ENCODE data around the gene CCDC83. TPM values are rescaled to one million over a fixed set of nuclear protein-coding genes. Genes with fewer than 3 reads are reported as not detected.

CCDC83 gene
- polyA plus RNA-seq, 1 of the 3 experiments (the other 2 are of a cell fraction): not detected

- CTCF ChIA-PET: no interaction called here
- no peak overlapping the region for H3K4me3 ChIP-seq (ENCODE audit: low read depth in 2 of 2, low read length in 1 of 2)
- 74% methylated on average over 5 of the region's 5 CpGs for WGBS (ENCODE audit: low lambda C conversion rate)
- H2AFZ ChIP-seq (ENCODE audit: low read depth): no peak overlapping the region
- DNase-seq: no peak
- peaks cover 1% of the 10 kb centered on the region for H3F3A ChIP-seq (replicated peaks; ENCODE audit: insufficient read depth)
- H3K27ac ChIP-seq (ENCODE audit: low read depth in 2 of 2, low read length in 1 of 2): no peak overlapping the region
- TF ChIP-seq NRF1 (IDR thresholded peaks at IDR 0.05; ENCODE audit: low read depth, low read length): no peak
- TF ChIP-seq YY1 (IDR thresholded peaks at IDR 0.05; ENCODE audit: low read depth): no peak
- no peak for TF ChIP-seq JUND (IDR thresholded peaks at IDR 0.05)
- no peak for TF ChIP-seq SIN3A (IDR thresholded peaks at IDR 0.05; ENCODE audit: borderline replicate concordance, low read depth, low read length)
- no peak for TF ChIP-seq FOXJ3 (CRISPR knock-in tag; IDR thresholded peaks at IDR 0.05)
- TF ChIP-seq, protein P1, sequence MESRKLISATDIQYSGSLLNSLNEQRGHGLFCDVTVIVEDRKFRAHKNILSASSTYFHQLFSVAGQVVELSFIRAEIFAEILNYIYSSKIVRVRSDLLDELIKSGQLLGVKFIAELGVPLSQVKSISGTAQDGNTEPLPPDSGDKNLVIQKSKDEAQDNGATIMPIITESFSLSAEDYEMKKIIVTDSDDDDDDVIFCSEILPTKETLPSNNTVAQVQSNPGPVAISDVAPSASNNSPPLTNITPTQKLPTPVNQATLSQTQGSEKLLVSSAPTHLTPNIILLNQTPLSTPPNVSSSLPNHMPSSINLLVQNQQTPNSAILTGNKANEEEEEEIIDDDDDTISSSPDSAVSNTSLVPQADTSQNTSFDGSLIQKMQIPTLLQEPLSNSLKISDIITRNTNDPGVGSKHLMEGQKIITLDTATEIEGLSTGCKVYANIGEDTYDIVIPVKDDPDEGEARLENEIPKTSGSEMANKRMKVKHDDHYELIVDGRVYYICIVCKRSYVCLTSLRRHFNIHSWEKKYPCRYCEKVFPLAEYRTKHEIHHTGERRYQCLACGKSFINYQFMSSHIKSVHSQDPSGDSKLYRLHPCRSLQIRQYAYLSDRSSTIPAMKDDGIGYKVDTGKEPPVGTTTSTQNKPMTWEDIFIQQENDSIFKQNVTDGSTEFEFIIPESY (IDR thresholded peaks at IDR 0.05; ENCODE audit: borderline replicate concordance, low read depth): no peak
- peaks cover 0 to 5% of the 10 kb centered on the region in 2 experiments; a peak in 1 of 4 replicates for H3K4me1 ChIP-seq (ENCODE audit: control insufficient read depth in 1 of 2, insufficient read depth in 2 of 2, low read depth in 1 of 2, low read length in 1 of 2)
- H3K9me2 ChIP-seq: no peaks in the 10 kb centered on the region
- no peaks in the 10 kb centered on the region for H3K9me3 ChIP-seq
- no peak overlapping the region for H3K4me2 ChIP-seq
- no peaks in the 10 kb centered on the region for H3K27me3 ChIP-seq (ENCODE audit: insufficient read depth)
- H3K79me2 ChIP-seq (ENCODE audit: insufficient read depth): no peaks in the 10 kb centered on the region
- POLR2A ChIA-PET: no interaction called here
- H3K36me3 ChIP-seq (replicated peaks in 1 of 2; ENCODE audit: control insufficient read depth in 1 of 2, insufficient read depth in 2 of 2, low read length in 1 of 2): no peaks in the 10 kb centered on the region
- no peak overlapping the region for H3K9ac ChIP-seq
- H4K20me1 ChIP-seq (ENCODE audit: insufficient read depth): no peaks in the 10 kb centered on the region
Observed at GRCh38 chr11:85889108-85889507, 33.9 kb downstream of the CCDC83 start.

DNA sequence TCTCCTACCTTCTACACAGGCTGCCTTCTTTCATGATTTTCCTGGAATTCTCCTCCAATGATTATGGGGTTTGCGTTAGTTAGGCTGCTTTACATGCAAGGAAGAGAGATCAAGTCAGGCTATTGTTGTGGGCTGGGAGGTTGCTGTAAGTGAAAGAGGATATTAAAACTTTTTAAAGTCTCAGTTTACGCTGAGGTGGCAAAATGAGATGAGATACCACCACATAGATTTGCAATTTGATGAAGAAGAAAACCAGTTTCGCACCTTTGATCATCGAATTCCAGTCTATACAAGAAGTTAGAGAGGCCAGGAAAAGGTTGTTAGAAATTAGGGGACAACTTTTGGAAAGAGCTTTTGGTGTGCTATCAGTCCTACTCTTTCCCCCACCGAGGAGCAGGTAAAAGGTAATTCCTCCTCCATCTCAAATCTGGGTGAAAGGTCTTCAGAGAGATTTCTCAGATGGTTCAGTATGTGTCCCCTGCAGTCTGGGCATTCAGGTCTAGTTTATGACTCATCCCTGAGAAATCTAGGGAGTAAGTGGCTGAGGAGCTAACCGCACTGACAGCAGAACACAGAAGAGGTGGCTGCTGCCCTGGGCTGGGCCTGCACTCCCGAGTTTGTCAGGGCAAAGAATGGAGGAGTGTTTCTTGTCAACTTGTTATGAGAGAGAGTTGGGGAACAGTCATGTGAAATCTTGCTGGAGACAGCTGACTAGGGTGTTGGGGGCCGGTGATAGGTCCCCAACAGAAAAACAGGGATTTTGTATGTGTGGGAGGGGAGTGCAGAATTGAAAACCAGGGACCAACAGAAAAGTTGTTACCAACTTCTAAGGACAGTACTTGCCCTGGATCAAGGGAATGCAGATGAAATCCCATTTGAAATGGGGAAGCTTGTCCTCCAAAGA is 34.7 kb downstream of the CCDC83 start:
- Histone ChIP-seq H3F3A (replicated peaks; ENCODE audit: insufficient read depth) (peaks cover 3% of the 10 kb centered on the region), H3K4me1 (ENCODE audit: control insufficient read depth in 1 of 2, insufficient read depth in 2 of 2, low read depth in 1 of 2, low read length in 1 of 2) (peaks cover 0 to 5% of the 10 kb centered on the region in 2 experiments; a peak in 1 of 4 replicates), H3K27ac (ENCODE audit: low read depth in 2 of 2, low read length in 1 of 2) (peak overlapping the region; percentile 26 to 66), H3K4me2 (no peak overlapping the region), H3K9ac (no peak overlapping the region), H3K27me3 (ENCODE audit: insufficient read depth) (no peaks in the 10 kb centered on the region), H3K36me3 (replicated peaks in 1 of 2; ENCODE audit: control insufficient read depth in 1 of 2, insufficient read depth in 2 of 2, low read length in 1 of 2) (no peaks in the 10 kb centered on the region), H3K9me3 (no peaks in the 10 kb centered on the region), H2AFZ (ENCODE audit: low read depth) (peak overlapping the region; percentile 14; the same call in 1 of the 2 replicates), H3K9me2 (no peaks in the 10 kb centered on the region), H4K20me1 (ENCODE audit: insufficient read depth) (no peaks in the 10 kb centered on the region), H3K79me2 (ENCODE audit: insufficient read depth) (no peaks in the 10 kb centered on the region), H3K4me3 (ENCODE audit: low read depth in 2 of 2, low read length in 1 of 2) (no peak overlapping the region)
- DNase-seq: no peak
- WGBS (ENCODE audit: low lambda C conversion rate): 56% methylated on average over 8 of the region's 8 CpGs
- ChIA-PET CTCF (interaction anchor here (1.2 kb wide), 1 partner anchor 15 kb away, joined by 3 read pairs; no protein-coding TSS in a partner anchor), POLR2A (no interaction called here)
- TF ChIP-seq, protein P2, sequence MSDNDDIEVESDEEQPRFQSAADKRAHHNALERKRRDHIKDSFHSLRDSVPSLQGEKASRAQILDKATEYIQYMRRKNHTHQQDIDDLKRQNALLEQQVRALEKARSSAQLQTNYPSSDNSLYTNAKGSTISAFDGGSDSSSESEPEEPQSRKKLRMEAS (IDR thresholded peaks at IDR 0.05; ENCODE audit: low read depth): no peak
- TF ChIP-seq FOSL2 (IDR thresholded peaks at IDR 0.05; ENCODE audit: borderline replicate concordance, low read depth): peak; percentile 85
- no peak for TF ChIP-seq YY1 (IDR thresholded peaks at IDR 0.05; ENCODE audit: low read depth)
- no peak for TF ChIP-seq SMC3 (IDR thresholded peaks at IDR 0.05; ENCODE audit: low read depth, low read length)
- TF ChIP-seq REST (IDR thresholded peaks at IDR 0.05; ENCODE audit: low read depth, low read length): no peak
- TF ChIP-seq TEAD4 (IDR thresholded peaks at IDR 0.05; ENCODE audit: borderline replicate concordance, insufficient read depth): peak; percentile 68; the same call in 1 of the 2 replicates
- no peak for TF ChIP-seq SIN3A (IDR thresholded peaks at IDR 0.05; ENCODE audit: borderline replicate concordance, low read depth, low read length)
- TF ChIP-seq CHD2 (IDR thresholded peaks at IDR 0.05; ENCODE audit: low read length, partially characterized antibody): no peak
- TF ChIP-seq PBX3 (IDR thresholded peaks at IDR 0.05): peak; percentile 53
- TF ChIP-seq GABPA (IDR thresholded peaks at IDR 0.05; ENCODE audit: low read depth): no peak
- TF ChIP-seq, protein P1 (IDR thresholded peaks at IDR 0.05; ENCODE audit: borderline replicate concordance, low read depth): no peak
- no peak for TF ChIP-seq NRF1 (IDR thresholded peaks at IDR 0.05; ENCODE audit: low read depth, low read length)
